ENCODE results near the gene SLC39A9. TPM values are rescaled to one million over a fixed set of nuclear protein-coding genes. Genes with fewer than 3 reads are reported as not detected.

Gene SLC39A9
- total and polyA plus RNA-seq, 4 donors = 28.7 to 140 (median 43.1) TPM

GRCh38 chr14:69491193-69491592 lies 92.7 kb downstream of the SLC39A9 start:
- no peak overlapping the region for H3K27ac ChIP-seq (ENCODE audit: low read depth in 1 of 2, low read length in 2 of 2)
- no peak overlapping the region for H3K4me3 ChIP-seq (ENCODE audit: low read depth in 1 of 3, low read length in 3 of 3)
- H3K36me3 ChIP-seq (ENCODE audit: control insufficient read depth in 4 of 4, insufficient read depth in 3 of 4, low read depth in 1 of 4, low read length in 3 of 4) = no peaks in the 10 kb centered on the region
- H3K27me3 ChIP-seq (ENCODE audit: control insufficient read depth in 4 of 4, insufficient read depth in 4 of 4, low read length in 3 of 4) = no peaks in the 10 kb centered on the region
- TF ChIP-seq HNF4A (conservative IDR thresholded peaks at IDR 0.05) (no peak), FOXA1 (IDR thresholded peaks at IDR 0.05) (no peak), NR2F2 (IDR thresholded peaks at IDR 0.05) (no peak), TAF1 (conservative IDR thresholded peaks at IDR 0.05) (no peak), SP1 (IDR thresholded peaks at IDR 0.05) (no peak)
- TF ChIP-seq, protein P1, sequence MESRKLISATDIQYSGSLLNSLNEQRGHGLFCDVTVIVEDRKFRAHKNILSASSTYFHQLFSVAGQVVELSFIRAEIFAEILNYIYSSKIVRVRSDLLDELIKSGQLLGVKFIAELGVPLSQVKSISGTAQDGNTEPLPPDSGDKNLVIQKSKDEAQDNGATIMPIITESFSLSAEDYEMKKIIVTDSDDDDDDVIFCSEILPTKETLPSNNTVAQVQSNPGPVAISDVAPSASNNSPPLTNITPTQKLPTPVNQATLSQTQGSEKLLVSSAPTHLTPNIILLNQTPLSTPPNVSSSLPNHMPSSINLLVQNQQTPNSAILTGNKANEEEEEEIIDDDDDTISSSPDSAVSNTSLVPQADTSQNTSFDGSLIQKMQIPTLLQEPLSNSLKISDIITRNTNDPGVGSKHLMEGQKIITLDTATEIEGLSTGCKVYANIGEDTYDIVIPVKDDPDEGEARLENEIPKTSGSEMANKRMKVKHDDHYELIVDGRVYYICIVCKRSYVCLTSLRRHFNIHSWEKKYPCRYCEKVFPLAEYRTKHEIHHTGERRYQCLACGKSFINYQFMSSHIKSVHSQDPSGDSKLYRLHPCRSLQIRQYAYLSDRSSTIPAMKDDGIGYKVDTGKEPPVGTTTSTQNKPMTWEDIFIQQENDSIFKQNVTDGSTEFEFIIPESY (IDR thresholded peaks at IDR 0.05) = no peak
- TF ChIP-seq, protein P2, sequence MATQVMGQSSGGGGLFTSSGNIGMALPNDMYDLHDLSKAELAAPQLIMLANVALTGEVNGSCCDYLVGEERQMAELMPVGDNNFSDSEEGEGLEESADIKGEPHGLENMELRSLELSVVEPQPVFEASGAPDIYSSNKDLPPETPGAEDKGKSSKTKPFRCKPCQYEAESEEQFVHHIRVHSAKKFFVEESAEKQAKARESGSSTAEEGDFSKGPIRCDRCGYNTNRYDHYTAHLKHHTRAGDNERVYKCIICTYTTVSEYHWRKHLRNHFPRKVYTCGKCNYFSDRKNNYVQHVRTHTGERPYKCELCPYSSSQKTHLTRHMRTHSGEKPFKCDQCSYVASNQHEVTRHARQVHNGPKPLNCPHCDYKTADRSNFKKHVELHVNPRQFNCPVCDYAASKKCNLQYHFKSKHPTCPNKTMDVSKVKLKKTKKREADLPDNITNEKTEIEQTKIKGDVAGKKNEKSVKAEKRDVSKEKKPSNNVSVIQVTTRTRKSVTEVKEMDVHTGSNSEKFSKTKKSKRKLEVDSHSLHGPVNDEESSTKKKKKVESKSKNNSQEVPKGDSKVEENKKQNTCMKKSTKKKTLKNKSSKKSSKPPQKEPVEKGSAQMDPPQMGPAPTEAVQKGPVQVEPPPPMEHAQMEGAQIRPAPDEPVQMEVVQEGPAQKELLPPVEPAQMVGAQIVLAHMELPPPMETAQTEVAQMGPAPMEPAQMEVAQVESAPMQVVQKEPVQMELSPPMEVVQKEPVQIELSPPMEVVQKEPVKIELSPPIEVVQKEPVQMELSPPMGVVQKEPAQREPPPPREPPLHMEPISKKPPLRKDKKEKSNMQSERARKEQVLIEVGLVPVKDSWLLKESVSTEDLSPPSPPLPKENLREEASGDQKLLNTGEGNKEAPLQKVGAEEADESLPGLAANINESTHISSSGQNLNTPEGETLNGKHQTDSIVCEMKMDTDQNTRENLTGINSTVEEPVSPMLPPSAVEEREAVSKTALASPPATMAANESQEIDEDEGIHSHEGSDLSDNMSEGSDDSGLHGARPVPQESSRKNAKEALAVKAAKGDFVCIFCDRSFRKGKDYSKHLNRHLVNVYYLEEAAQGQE (IDR thresholded peaks at IDR 0.05) = no peak
- H3K9me3 ChIP-seq (ENCODE audit: control insufficient read depth in 4 of 4, low read length in 3 of 4) = no peaks in the 10 kb centered on the region
- 84% methylated on average over 3 of the region's 3 CpGs for WGBS
- no peak overlapping the region for H3K9ac ChIP-seq (ENCODE audit: low read depth in 1 of 2, low read length in 2 of 2)
- H3K4me1 ChIP-seq (ENCODE audit: control insufficient read depth in 4 of 4, insufficient read depth in 4 of 4, low read length in 3 of 4) = no peaks in the 10 kb centered on the region
- DNase-seq (ENCODE audit: low spot score) = no peak

- WGBS = 76% methylated on average over 4 of the region's 4 CpGs
- TF ChIP-seq JUND (IDR thresholded peaks at IDR 0.05) (no peak), FOXA2 (IDR thresholded peaks at IDR 0.05) (no peak), GABPA (IDR thresholded peaks at IDR 0.05 in 1 of 2, conservative IDR thresholded peaks at IDR 0.05 in 1 of 2) (no peak), RXRA (IDR thresholded peaks at IDR 0.05) (no peak), TAF1 (conservative IDR thresholded peaks at IDR 0.05) (no peak), ATF3 (IDR thresholded peaks at IDR 0.05) (no peak), CTCF (IDR thresholded peaks at IDR 0.05; ENCODE audit: low read depth, low read length, missing input control) (no peak), HNF4A (conservative IDR thresholded peaks at IDR 0.05) (no peak), FOXA1 (IDR thresholded peaks at IDR 0.05) (no peak), HNF4G (IDR thresholded peaks at IDR 0.05) (no peak), YY1 (IDR thresholded peaks at IDR 0.05) (no peak)
- TF ChIP-seq, protein P1 (IDR thresholded peaks at IDR 0.05) = no peak
- TF ChIP-seq, protein P2 (IDR thresholded peaks at IDR 0.05) = no peak
These were observed 94.5 kb downstream of the SLC39A9 start for GRCh38 chr14:69493038-69493437.

More at GRCh38 chr14:69493038-69493437, 94.5 kb downstream of the SLC39A9 start:
- no peak overlapping the region for H3K4me3 ChIP-seq (ENCODE audit: low read depth in 1 of 3, low read length in 3 of 3)
- no peak overlapping the region for H3K9ac ChIP-seq (ENCODE audit: low read depth in 1 of 2, low read length in 2 of 2)
- no peak overlapping the region for H3K27ac ChIP-seq (ENCODE audit: low read depth in 1 of 2, low read length in 2 of 2)
- no peaks in the 10 kb centered on the region for H3K27me3 ChIP-seq (ENCODE audit: control insufficient read depth in 4 of 4, insufficient read depth in 4 of 4, low read length in 3 of 4)
- H3K4me1 ChIP-seq (ENCODE audit: control insufficient read depth in 4 of 4, insufficient read depth in 4 of 4, low read length in 3 of 4) = no peaks in the 10 kb centered on the region
- no peaks in the 10 kb centered on the region for H3K36me3 ChIP-seq (ENCODE audit: control insufficient read depth in 4 of 4, insufficient read depth in 3 of 4, low read depth in 1 of 4, low read length in 3 of 4)
- no peaks in the 10 kb centered on the region for H3K9me3 ChIP-seq (ENCODE audit: control insufficient read depth in 4 of 4, low read length in 3 of 4)
- DNase-seq (ENCODE audit: low spot score) = no peak

All from liver (tissue), 9 donors.